Adrenal gland (tissue), 12 donors: ENCODE data around the gene SYTL3. TPM values are rescaled to one million over a fixed set of nuclear protein-coding genes. Genes with fewer than 3 reads are reported as not detected.

Experiments
- DNase-seq, 7 donors: peaks; one replicate each; pipeline ENCODE4 v3.0.0-alpha.2; 2019 to 2020
- H3K27ac ChIP-seq, 5 donors: fragments of 200-600 bp; sonication (generic) in 4 of 5; 1 replicate in 3 of 5; 2 replicates in 2 of 5; pipeline versions ENCODE4 v1.5.1 to v1.8.0; 2016 to 2020; ENCODE audit warnings: mild to moderate bottlenecking in 1 of 5
- H3K27me3 ChIP-seq: fragments of 200-600 bp; 2 replicates; pipeline ENCODE4 v1.8.0; 2021
- H3K36me3 ChIP-seq, 2 donors: fragments of 200-600 bp; replicated peaks in 1 of 2; 1 replicate in 1 of 2; 2 replicates in 1 of 2; pipeline versions ENCODE4 v1.5.1 to v1.8.0; 2018 to 2022
- H3K4me1 ChIP-seq, 2 donors: fragments of 200-600 bp; replicated peaks in 1 of 2; 1 replicate in 1 of 2; 2 replicates in 1 of 2; pipeline versions ENCODE4 v1.5.1 to v1.8.0; 2018 to 2021
- H3K4me3 ChIP-seq, 4 donors: fragments of 200-600 bp; sonication (generic) in 3 of 4; one replicate each; pipeline ENCODE4 v1.5.1; 2016 to 2018
- H3K9me3 ChIP-seq, 3 donors: fragments of 200-600 bp; sonication (generic) in 1 of 3; replicated peaks in 1 of 3; 1 replicate in 2 of 3; 2 replicates in 1 of 3; pipeline versions ENCODE4 v1.5.1 to v1.8.0; 2016 to 2021
- POLR2A ChIP-seq, 2 donors: fragments of 450-650 bp; IDR thresholded peaks; one replicate each; pipeline ENCODE4 v1.6.1; 2017; ENCODE audit warnings: antibody characterized with exemption in 2 of 2, mild to moderate bottlenecking in 2 of 2, moderate library complexity in 1 of 2
- WGBS, 4 donors: extraction: QIAGEN DNeasy Blood & Tissue Kit in 2 of 4; methylation state at CpG; one replicate each; pipeline versions ENCODE4 v1.1.5 to v1.1.7; 2013 to 2017; 5-methylcytosine and 5-hydroxymethylcytosine counted together
- intact Hi-C, 2 donors: fragments of 100-400 bp; cut with DNase I; formaldehyde crosslinking; loops; one replicate each; pipeline versions ENCODE4 v1.14.1 to v1.15.0; 2022 to 2023
- polyA plus RNA-seq, 3 donors: library from polyadenylated mRNA; stranded (reverse); fragments of 200-250 nt in 2 of 3; fragments of 350-450 nt in 1 of 3; fragmentation: Illumina TruSeq in 1 of 3; extraction: RNeasy Lipid Tissue Mini Kit (QIAGEN cat#74804) in 1 of 3; gene quantifications; one replicate each; pipeline ENCODE4 v1.2.3, GENCODE V29; 2013 to 2014
- total RNA-seq, 9 donors: library from RNA; depleted of rRNA in 4 of 9; stranded (reverse); fragments of >200 nt in 4 of 9; fragments of 120-200 nt in 1 of 9; fragmentation: NEBNext Ultra II Directional in 1 of 9; extraction: Animal tissue kit (Norgen Biotek cat#: 25700) in 1 of 9; gene quantifications; one replicate each; pipeline versions ENCODE4 v1.1.0 to v1.2.4, GENCODE V29; 2013 to 2023
- TF ChIP-seq, protein P1 (sequence below), 6 experiments: fragments of 450-650 bp in 4 of 6; fragments of 200-600 bp in 2 of 6; sonication (generic) in 1 of 6; IDR thresholded peaks; 1 replicate in 5 of 6; 2 replicates in 1 of 6; pipeline versions ENCODE4 v1.5.1 to v1.8.0; 2016 to 2021; ENCODE audit warnings: antibody characterized with exemption in 6 of 6, mild to moderate bottlenecking in 2 of 6, moderate library complexity in 1 of 6
- donor health status: healthy with polysubstance abuse.
- donor health status: Bipolar disorder and iron deficiency.
- donor health status: DM: yes; HTN: yes; CAD: no.
- donor health status: DM: no; HTN: no; CAD: no.
- donor health status: DM: no; HTN: no; CAD: no.
- donor health status: DM: yes; HTN: yes; CAD: no.

Gene SYTL3
- total and polyA plus RNA-seq, 12 donors, result 0.94 to 3.9 (median 2.1) TPM

DNA sequence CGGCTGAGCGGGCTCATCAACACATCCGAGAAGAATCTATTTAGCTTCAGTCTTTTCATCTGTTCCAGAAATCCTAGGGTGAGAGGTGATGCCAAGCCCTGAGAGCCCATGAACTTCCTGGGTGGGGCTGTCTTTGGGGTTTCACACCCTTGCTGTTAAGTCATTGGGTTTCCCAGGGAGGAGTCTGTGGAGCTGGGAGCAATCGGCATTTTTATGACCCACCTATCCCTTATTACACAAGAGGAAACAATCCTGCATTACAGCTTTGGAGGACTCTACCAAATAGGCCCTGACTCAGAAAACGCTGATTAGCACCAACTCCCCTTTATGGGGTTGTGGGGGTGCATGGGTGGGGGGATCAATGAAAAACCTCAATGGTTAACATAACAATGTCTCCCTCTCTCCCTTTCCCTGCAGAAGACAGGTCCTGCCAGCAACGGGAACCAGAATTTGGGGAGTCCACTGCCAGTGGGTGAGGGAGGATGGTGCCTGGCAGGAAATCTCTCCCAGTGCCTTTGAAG is 123.1 kb downstream of the SYTL3 start:
- no peak for TF ChIP-seq POLR2A (IDR thresholded peaks at IDR 0.05)
- TF ChIP-seq, protein P1, sequence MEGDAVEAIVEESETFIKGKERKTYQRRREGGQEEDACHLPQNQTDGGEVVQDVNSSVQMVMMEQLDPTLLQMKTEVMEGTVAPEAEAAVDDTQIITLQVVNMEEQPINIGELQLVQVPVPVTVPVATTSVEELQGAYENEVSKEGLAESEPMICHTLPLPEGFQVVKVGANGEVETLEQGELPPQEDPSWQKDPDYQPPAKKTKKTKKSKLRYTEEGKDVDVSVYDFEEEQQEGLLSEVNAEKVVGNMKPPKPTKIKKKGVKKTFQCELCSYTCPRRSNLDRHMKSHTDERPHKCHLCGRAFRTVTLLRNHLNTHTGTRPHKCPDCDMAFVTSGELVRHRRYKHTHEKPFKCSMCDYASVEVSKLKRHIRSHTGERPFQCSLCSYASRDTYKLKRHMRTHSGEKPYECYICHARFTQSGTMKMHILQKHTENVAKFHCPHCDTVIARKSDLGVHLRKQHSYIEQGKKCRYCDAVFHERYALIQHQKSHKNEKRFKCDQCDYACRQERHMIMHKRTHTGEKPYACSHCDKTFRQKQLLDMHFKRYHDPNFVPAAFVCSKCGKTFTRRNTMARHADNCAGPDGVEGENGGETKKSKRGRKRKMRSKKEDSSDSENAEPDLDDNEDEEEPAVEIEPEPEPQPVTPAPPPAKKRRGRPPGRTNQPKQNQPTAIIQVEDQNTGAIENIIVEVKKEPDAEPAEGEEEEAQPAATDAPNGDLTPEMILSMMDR (IDR thresholded peaks at IDR 0.05), result no peak
- Histone ChIP-seq H3K27me3 (no peaks in the 10 kb centered on the region), H3K27ac (peak overlapping the region in 1 of 5 donors; percentile 25), H3K9me3 (no peaks in the 10 kb centered on the region), H3K36me3 (peaks cover 0 to 95% of the 10 kb centered on the region in 2 donors), H3K4me1 (no peaks in the 10 kb centered on the region), H3K4me3 (no peak overlapping the region)
- DNase-seq, result no peak
- intact Hi-C loops, result no loop called here
- WGBS, 4 donors, result 80 to 87% (median 84%) methylated on average over 6 of the region's 6 CpGs

DNA sequence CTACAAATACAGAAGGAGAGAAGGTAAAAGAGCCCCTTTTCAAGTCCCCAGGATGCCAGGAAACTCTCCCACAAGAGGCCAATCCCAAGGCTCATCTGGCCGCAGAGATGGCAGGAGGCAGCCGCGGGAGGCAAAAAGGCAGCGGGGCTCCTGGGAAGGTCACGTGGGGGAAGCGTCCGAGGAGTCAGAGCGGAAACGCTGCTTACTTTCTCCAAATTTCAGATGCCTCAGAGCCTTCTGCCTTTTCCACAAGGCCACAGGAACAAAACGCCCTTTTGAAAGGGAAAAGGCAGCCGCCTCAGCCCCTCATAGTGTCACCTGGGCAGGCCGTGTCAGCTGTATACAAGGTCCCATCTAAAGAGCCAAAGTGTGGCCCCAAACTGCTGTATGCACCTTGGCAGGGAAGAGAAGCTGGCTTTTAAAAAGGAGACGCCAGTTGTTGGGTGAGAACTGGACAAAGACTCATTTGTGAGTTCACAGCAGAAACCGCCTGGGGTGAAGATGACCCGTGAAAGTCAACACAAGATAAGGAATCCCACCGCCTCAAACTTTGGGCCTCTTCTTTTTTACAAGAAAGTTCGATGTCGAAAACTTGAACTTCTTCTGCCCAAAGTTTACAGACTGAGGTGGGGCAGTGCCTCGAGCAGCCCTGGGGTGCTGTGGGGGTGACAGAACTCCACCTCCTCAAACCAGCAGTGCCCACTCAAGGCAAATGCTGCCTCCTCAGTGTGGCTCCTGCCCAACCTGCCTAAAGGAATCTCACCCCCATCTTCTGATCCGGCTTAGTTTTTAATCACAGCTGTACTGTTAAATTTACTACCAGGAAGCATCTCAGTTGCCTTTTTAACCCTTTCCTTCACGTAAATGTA is 124.0 kb downstream of the SYTL3 start:
- H3K9me3 ChIP-seq, result no peaks in the 10 kb centered on the region
- H3K27ac ChIP-seq, result no peak overlapping the region
- H3K27me3 ChIP-seq, result no peaks in the 10 kb centered on the region
- no peak for DNase-seq
- no peak overlapping the region for H3K4me3 ChIP-seq
- H3K4me1 ChIP-seq, result no peaks in the 10 kb centered on the region
- 78 to 84% (median 82%) methylated on average over 20 to 21 of the region's 21 CpGs for WGBS, 4 donors
- TF ChIP-seq POLR2A (IDR thresholded peaks at IDR 0.05), result no peak
- TF ChIP-seq, protein P1 (IDR thresholded peaks at IDR 0.05), result no peak
- intact Hi-C loops, result no loop called here
- peaks cover 0 to 94% of the 10 kb centered on the region in 2 donors for H3K36me3 ChIP-seq

DNA sequence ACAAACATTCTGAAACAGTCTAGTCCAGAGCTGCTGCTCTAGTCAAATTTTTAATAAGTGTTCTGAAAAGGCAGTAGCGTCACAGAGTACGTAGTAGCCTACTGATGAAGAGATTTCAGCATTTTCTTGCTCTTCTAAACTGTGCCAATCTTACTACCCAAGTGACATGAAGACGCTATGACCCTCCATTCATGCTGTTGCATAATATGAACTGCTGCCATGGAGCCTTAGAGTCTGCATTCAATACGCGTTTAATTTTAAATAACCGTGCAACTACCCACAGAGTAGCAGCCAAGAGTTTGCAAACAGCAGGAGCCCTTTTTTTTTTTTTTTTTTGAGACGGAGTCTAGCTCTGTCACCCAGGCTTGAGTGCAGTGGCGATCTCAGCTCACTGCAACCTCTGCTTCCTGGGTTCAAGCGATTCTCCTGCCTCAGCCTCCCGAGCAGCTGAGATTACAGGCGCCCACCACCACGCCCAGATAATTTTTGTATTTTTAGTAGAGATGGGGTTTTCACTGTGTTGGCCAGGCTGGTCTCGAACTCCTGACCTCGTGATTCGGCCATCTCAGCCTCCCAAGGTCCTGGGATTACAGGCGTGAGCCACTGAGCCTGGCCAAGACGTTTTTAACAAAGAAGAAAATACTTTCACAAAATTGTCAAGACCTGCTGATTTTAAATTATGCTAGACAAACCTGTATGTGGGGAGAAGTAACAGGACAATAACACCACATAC is 125.0 kb downstream of the SYTL3 start:
- H3K9me3 ChIP-seq, result no peaks in the 10 kb centered on the region
- intact Hi-C loops, result no loop called here
- no peak for DNase-seq
- no peak overlapping the region for H3K27ac ChIP-seq
- peaks cover 0 to 92% of the 10 kb centered on the region in 2 donors for H3K36me3 ChIP-seq
- no peak overlapping the region for H3K4me3 ChIP-seq
- H3K27me3 ChIP-seq, result no peaks in the 10 kb centered on the region
- WGBS, 4 donors, result 89 to 94% (median 90%) methylated on average over 17 of the region's 17 CpGs
- TF ChIP-seq, protein P1 (IDR thresholded peaks at IDR 0.05), result no peak
- TF ChIP-seq POLR2A (IDR thresholded peaks at IDR 0.05), result no peak
- no peaks in the 10 kb centered on the region for H3K4me1 ChIP-seq

DNA sequence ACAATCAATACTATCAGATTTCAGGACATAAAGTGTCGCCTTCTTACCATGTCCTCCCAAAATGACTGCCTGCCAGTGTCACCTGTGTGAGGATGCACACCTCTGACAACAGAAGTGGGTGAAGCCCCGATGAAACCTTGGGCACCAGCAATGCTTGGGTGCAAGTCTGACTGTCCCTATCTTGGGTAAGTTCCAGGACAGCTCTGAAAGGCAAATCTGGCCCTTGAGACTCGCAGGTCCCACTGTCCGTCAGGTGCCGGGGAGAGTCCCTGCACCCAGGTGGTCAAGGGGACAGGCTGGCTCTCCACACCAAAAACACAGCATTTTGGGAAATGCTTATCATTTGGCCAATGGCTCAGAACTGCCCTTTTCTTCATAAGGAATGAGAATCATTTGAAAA is 126.0 kb downstream of the SYTL3 start:
- TF ChIP-seq, protein P1 (IDR thresholded peaks at IDR 0.05), result no peak
- Histone ChIP-seq H3K4me1 (no peaks in the 10 kb centered on the region), H3K36me3 (peaks cover 0 to 92% of the 10 kb centered on the region in 2 donors), H3K9me3 (no peaks in the 10 kb centered on the region), H3K27me3 (no peaks in the 10 kb centered on the region), H3K4me3 (no peak overlapping the region), H3K27ac (no peak overlapping the region)
- DNase-seq, result no peak
- 89 to 98% (median 92%) methylated on average over 3 to 5 of the region's 5 CpGs for WGBS, 4 donors
- intact Hi-C loops, result no loop called here
